Thoracic aorta (tissue), 2 donors: Measurements from ENCODE around the gene TSKS. TPM values are rescaled to one million over a fixed set of nuclear protein-coding genes. Genes with fewer than 3 reads are reported as not detected.

Source experiments
- ATAC-seq: fragments of 150-250 bp; one replicate; pipeline ENCODE4 v1.8.0; 2017; ENCODE audit warnings: low read depth; ENCODE audit not compliant: insufficient number of reproducible peaks, low FRiP score
- DNase-seq: peaks from one replicate; pipeline ENCODE4 v3.0.0-alpha.2; 2020; ENCODE audit warnings: low spot score
- H3K27ac ChIP-seq, 2 donors: fragments of 200-600 bp; sonication (generic); 1 replicate in 1 of 2; 2 replicates in 1 of 2; pipeline ENCODE4 v1.5.1; 2016; ENCODE audit warnings: mild to moderate bottlenecking in 2 of 2, moderate library complexity in 2 of 2
- H3K27me3 ChIP-seq: fragments of 200-600 bp; sonication (generic); replicated peaks from 2 replicates; pipeline ENCODE4 v1.6.0; 2016; ENCODE audit warnings: mild to moderate bottlenecking; ENCODE audit not compliant: insufficient read depth
- H3K36me3 ChIP-seq: fragments of 200-600 bp; sonication (generic); one replicate; pipeline ENCODE4 v1.5.1; 2016
- H3K4me1 ChIP-seq, 2 donors: fragments of 200-600 bp; sonication (generic); 1 replicate in 1 of 2; 2 replicates in 1 of 2; pipeline versions ENCODE4 v1.5.1 to v1.6.0; 2016; ENCODE audit warnings: low read depth in 2 of 2, mild to moderate bottlenecking in 1 of 2; ENCODE audit not compliant: control insufficient read depth in 1 of 2
- H3K4me3 ChIP-seq: fragments of 200-600 bp; sonication (generic); 2 replicates; pipeline ENCODE4 v1.5.1; 2016; ENCODE audit warnings: mild to moderate bottlenecking
- H3K9me3 ChIP-seq: fragments of 200-600 bp; sonication (generic); 2 replicates; pipeline ENCODE4 v1.5.1; 2016
- total RNA-seq, 2 donors: library from RNA; depleted of rRNA; stranded (reverse); fragments of >200 nt; gene quantifications; one replicate each; pipeline versions ENCODE4 v1.1.0 to v1.2.3, GENCODE V29; 2016
- TF ChIP-seq, protein P1 (sequence below): fragments of 200-600 bp; sonication (generic); IDR thresholded peaks from one replicate; pipeline ENCODE4 v1.5.1; 2019; ENCODE audit warnings: antibody characterized with exemption

The TSKS gene
- total RNA-seq, 2 donors from 2014 or later, result not detected

DNA sequence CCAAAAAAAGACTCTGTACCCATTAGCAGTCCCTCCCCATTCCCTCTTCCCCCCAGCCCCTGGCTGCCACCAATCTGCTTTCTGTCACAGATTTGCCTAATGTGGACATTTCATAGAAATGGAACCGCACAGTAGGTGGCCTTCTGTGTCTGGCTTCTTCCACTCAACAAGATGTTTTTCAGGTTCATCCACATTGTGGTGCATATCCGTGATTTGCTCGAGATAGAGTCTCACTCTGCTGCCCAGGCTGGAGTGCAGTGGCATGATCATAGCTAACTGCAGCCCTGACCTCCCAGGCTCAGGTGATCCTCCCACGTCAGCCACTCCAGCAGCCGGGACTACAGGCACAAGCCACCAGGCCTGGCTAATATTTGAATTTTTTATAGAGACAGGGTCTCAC is 24.6 kb upstream of the TSKS start:
- no peak for DNase-seq
- no peaks in the 10 kb centered on the region for H3K9me3 ChIP-seq
- no peak overlapping the region for H3K4me3 ChIP-seq
- ATAC-seq, result no peak
- no peaks in the 10 kb centered on the region for H3K27me3 ChIP-seq
- no peak overlapping the region for H3K27ac ChIP-seq
- TF ChIP-seq, protein P1, sequence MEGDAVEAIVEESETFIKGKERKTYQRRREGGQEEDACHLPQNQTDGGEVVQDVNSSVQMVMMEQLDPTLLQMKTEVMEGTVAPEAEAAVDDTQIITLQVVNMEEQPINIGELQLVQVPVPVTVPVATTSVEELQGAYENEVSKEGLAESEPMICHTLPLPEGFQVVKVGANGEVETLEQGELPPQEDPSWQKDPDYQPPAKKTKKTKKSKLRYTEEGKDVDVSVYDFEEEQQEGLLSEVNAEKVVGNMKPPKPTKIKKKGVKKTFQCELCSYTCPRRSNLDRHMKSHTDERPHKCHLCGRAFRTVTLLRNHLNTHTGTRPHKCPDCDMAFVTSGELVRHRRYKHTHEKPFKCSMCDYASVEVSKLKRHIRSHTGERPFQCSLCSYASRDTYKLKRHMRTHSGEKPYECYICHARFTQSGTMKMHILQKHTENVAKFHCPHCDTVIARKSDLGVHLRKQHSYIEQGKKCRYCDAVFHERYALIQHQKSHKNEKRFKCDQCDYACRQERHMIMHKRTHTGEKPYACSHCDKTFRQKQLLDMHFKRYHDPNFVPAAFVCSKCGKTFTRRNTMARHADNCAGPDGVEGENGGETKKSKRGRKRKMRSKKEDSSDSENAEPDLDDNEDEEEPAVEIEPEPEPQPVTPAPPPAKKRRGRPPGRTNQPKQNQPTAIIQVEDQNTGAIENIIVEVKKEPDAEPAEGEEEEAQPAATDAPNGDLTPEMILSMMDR, result no peak
- H3K4me1 ChIP-seq, result no peaks in the 10 kb centered on the region
- H3K36me3 ChIP-seq, result peaks cover 30% of the 10 kb centered on the region

DNA sequence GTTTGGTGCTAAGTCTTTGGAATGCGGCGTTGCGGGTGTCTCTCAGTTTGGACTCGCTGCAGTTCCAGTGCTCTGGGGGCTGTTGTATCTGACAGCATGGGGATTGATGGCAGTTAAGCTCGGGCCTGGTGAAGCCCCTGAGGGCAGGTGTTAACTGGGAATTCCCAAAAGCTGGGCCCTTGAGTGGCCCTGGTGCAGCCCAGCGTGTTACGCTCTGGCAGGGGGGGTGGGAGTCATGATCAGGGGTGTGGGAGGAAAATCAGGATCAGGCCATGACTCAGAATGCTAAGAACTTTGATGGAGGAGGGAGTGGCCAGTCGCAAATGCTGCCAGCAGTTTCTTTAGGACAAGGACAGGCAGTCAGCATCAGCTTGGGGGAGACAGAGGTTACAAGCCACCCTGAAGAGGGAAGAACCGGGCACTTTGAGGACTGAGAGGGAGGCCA is 23.3 kb upstream of the TSKS start:
- no peak for ATAC-seq
- Histone ChIP-seq H3K36me3 (peaks cover 30% of the 10 kb centered on the region), H3K4me1 (no peaks in the 10 kb centered on the region), H3K9me3 (no peaks in the 10 kb centered on the region), H3K4me3 (no peak overlapping the region), H3K27ac (no peak overlapping the region), H3K27me3 (no peaks in the 10 kb centered on the region)
- TF ChIP-seq, protein P1, result no peak
- no peak for DNase-seq

DNA sequence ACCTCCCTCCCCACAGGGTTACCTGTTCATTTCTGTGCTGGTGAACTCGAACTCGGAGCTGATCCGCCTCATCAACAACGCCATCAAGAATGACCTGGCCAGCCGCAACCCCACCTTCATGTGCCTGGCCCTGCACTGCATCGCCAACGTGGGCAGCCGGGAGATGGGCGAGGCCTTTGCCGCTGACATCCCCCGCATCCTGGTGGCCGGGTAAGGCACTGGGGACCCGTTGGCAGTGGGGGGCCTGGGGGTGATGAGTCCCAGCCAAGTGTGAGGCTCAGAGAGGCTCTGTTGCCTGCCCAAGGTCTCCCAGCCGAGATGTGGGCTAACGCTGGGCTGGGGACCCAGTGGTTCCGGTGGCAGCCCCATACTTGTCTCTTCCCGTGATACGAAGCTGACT is 19.4 kb upstream of the TSKS start:
- H3K4me1 ChIP-seq, result no peaks in the 10 kb centered on the region
- ATAC-seq, result no peak
- TF ChIP-seq, protein P1, result no peak
- no peak for DNase-seq
- peaks cover 21% of the 10 kb centered on the region for H3K36me3 ChIP-seq
- H3K9me3 ChIP-seq, result no peaks in the 10 kb centered on the region
- no peak overlapping the region for H3K4me3 ChIP-seq
- no peak overlapping the region for H3K27ac ChIP-seq
- no peaks in the 10 kb centered on the region for H3K27me3 ChIP-seq

DNA sequence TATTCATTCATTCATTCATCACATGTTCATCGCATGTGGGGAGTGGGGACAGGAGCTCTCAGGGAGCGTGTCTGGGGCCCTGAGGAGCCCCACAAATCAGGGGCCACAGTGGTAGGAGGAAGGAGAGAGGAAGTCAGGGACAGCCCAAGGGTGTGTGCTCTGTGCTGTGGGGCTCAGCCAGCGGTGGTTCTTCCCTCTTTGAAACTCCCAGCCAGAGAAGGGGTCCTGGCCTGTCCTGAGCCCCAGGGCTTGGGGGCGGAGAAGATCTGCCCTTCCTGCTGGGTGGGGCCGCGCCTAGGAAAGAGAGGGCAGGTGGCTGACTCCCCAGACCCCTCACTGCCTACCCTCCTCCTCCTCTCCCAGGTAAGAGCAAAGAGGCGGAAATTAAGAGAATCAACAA is 18.3 kb upstream of the TSKS start:
- Histone ChIP-seq H3K4me1 (no peaks in the 10 kb centered on the region), H3K9me3 (no peaks in the 10 kb centered on the region), H3K27ac (no peak overlapping the region), H3K27me3 (no peaks in the 10 kb centered on the region), H3K36me3 (peaks cover 25% of the 10 kb centered on the region), H3K4me3 (no peak overlapping the region)
- no peak for DNase-seq
- TF ChIP-seq, protein P1, result no peak
- no peak for ATAC-seq

DNA sequence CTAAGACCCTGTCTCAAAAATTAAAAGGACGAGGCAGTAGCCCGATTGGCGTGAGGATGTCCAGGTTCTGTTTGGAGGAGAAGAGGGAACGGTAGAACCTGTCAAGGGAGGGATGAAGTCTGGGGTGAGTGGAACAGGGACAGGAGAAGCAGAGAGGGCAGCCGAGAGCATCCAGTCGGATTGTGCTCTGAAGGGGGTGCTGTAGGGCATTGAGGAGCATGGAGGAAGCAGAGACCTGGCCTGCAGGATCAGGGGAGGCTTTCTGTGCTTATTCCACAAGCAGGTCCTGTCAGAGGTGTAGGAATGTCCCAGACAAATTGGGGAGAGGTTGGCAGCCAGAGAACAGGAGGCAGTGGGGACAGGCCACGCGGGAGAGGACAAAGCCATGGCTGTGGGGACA is 17.8 kb upstream of the TSKS start:
- no peaks in the 10 kb centered on the region for H3K9me3 ChIP-seq
- no peaks in the 10 kb centered on the region for H3K27me3 ChIP-seq
- H3K4me3 ChIP-seq, result no peak overlapping the region
- H3K27ac ChIP-seq, result no peak overlapping the region
- TF ChIP-seq, protein P1, result no peak
- no peaks in the 10 kb centered on the region for H3K4me1 ChIP-seq
- peaks cover 28% of the 10 kb centered on the region for H3K36me3 ChIP-seq
- no peak for DNase-seq
- ATAC-seq, result no peak
